ENCODE data around the gene HEYL. TPM values are rescaled to one million over a fixed set of nuclear protein-coding genes. Genes with fewer than 3 reads are reported as not detected.
A peak's percentile ranks its signal among the peaks of the same experiment; 100 is the strongest.

HEYL gene
- total and polyA plus RNA-seq, 9 donors, result 1.8 to 27.2 (median 11.3) TPM

GRCh38 chr1:39623053-39623452, 16.4 kb downstream of the HEYL start:
- peaks cover 8% of the 10 kb centered on the region for H3K4me1 ChIP-seq (ENCODE audit: insufficient read depth)
- no peak for TF ChIP-seq POLR2A (IDR thresholded peaks at IDR 0.05)
- TF ChIP-seq CTCF (IDR thresholded peaks at IDR 0.05), result no peak
- no peak for TF ChIP-seq EP300 (IDR thresholded peaks at IDR 0.05)
- WGBS, 3 donors, result 42 to 55% (median 51%) methylated on average over 6 of the region's 6 CpGs
- intact Hi-C loops (cut with DNase I), result no loop called here
- H3K4me3 ChIP-seq, result no peak overlapping the region
- peak in 1 of 5 donors; percentile 63 for DNase-seq
- no peaks in the 10 kb centered on the region for H3K27me3 ChIP-seq
- H3K27ac ChIP-seq, result no peak overlapping the region
- H3K9me3 ChIP-seq, result no peaks in the 10 kb centered on the region
- H3K36me3 ChIP-seq, result no peaks in the 10 kb centered on the region

- WGBS, 3 donors, result 98 to 99% (median 98%) methylated on average over 3 of the region's 3 CpGs
- Histone ChIP-seq H3K4me3 (no peak overlapping the region), H3K27me3 (no peaks in the 10 kb centered on the region), H3K9me3 (no peaks in the 10 kb centered on the region), H3K36me3 (no peaks in the 10 kb centered on the region), H3K27ac (no peak overlapping the region), H3K4me1 (ENCODE audit: insufficient read depth) (peaks cover 8% of the 10 kb centered on the region)
- DNase-seq, result no peak
- intact Hi-C loops (cut with DNase I), result no loop called here
- TF ChIP-seq CTCF (IDR thresholded peaks at IDR 0.05) (no peak), EP300 (IDR thresholded peaks at IDR 0.05) (no peak), POLR2A (IDR thresholded peaks at IDR 0.05) (no peak)
Observed at GRCh38 chr1:39622427-39622826, 17.0 kb downstream of the HEYL start.

GRCh38 chr1:39620659-39621165, 18.7 kb downstream of the HEYL start:
- intact Hi-C loops (cut with DNase I), result no loop called here
- no peak overlapping the region for H3K4me3 ChIP-seq
- TF ChIP-seq EP300 (IDR thresholded peaks at IDR 0.05) (no peak), POLR2A (IDR thresholded peaks at IDR 0.05) (no peak), CTCF (IDR thresholded peaks at IDR 0.05) (no peak)
- peak in 1 of 5 donors; percentile 34 for DNase-seq
- H3K36me3 ChIP-seq, result no peaks in the 10 kb centered on the region
- H3K27me3 ChIP-seq, result no peaks in the 10 kb centered on the region
- WGBS, 3 donors, result 86 to 96% (median 92%) methylated on average over 3 of the region's 3 CpGs
- peaks cover 3% of the 10 kb centered on the region for H3K4me1 ChIP-seq (ENCODE audit: insufficient read depth)
- H3K27ac ChIP-seq, result no peak overlapping the region
- H3K9me3 ChIP-seq, result no peaks in the 10 kb centered on the region

GRCh38 chr1:39617488-39618049, 21.9 kb downstream of the HEYL start:
- no peak for DNase-seq
- Histone ChIP-seq H3K27ac (no peak overlapping the region), H3K27me3 (no peaks in the 10 kb centered on the region), H3K9me3 (no peaks in the 10 kb centered on the region), H3K4me1 (ENCODE audit: insufficient read depth) (no peaks in the 10 kb centered on the region), H3K36me3 (no peaks in the 10 kb centered on the region), H3K4me3 (no peak overlapping the region)
- intact Hi-C loops (cut with DNase I), result no loop called here
- 85 to 87% (median 86%) methylated on average over 4 of the region's 4 CpGs for WGBS, 3 donors
- no peak for TF ChIP-seq POLR2A (IDR thresholded peaks at IDR 0.05)
- TF ChIP-seq CTCF (IDR thresholded peaks at IDR 0.05), result no peak
- TF ChIP-seq EP300 (IDR thresholded peaks at IDR 0.05), result no peak
